ENCODE results near the gene VPS54.

Gene VPS54

GRCh38 chr2:64015898-64016297 lies 3.3 kb downstream of the VPS54 start:
- in situ Hi-C loops (cut with MboI; ENCODE audit: low sequenced_read_pairs, unreplicated experiment), result no loop called here
- DNase-seq (ENCODE audit: low spot score), result no peak
- TF ChIP-seq CTCF (IDR thresholded peaks at IDR 0.05; ENCODE audit: borderline replicate concordance, control extremely low read depth, extremely low read depth, insufficient read depth, missing control alignments), result no peak

GRCh38 chr2:64015391-64015790 lies 3.8 kb downstream of the VPS54 start:
- no peak for DNase-seq (ENCODE audit: low spot score)
- in situ Hi-C loops (cut with MboI; ENCODE audit: low sequenced_read_pairs, unreplicated experiment), result no loop called here
- TF ChIP-seq CTCF (IDR thresholded peaks at IDR 0.05; ENCODE audit: borderline replicate concordance, control extremely low read depth, extremely low read depth, insufficient read depth, missing control alignments), result no peak

GRCh38 chr2:64014628-64015027 lies 4.6 kb downstream of the VPS54 start:
- TF ChIP-seq CTCF (IDR thresholded peaks at IDR 0.05; ENCODE audit: borderline replicate concordance, control extremely low read depth, extremely low read depth, insufficient read depth, missing control alignments), result no peak
- in situ Hi-C loops (cut with MboI; ENCODE audit: low sequenced_read_pairs, unreplicated experiment), result no loop called here
- DNase-seq (ENCODE audit: low spot score), result no peak

- TF ChIP-seq CTCF (IDR thresholded peaks at IDR 0.05; ENCODE audit: borderline replicate concordance, control extremely low read depth, extremely low read depth, insufficient read depth, missing control alignments), result no peak
- in situ Hi-C loops (cut with MboI; ENCODE audit: low sequenced_read_pairs, unreplicated experiment), result no loop called here
- no peak for DNase-seq (ENCODE audit: low spot score)
These were observed 6.2 kb downstream of the VPS54 start for GRCh38 chr2:64013053-64013452.

GRCh38 chr2:64012115-64012514 lies 7.1 kb downstream of the VPS54 start:
- in situ Hi-C loops (cut with MboI; ENCODE audit: low sequenced_read_pairs, unreplicated experiment), result no loop called here
- no peak for TF ChIP-seq CTCF (IDR thresholded peaks at IDR 0.05; ENCODE audit: borderline replicate concordance, control extremely low read depth, extremely low read depth, insufficient read depth, missing control alignments)
- no peak for DNase-seq (ENCODE audit: low spot score)

- no peak for DNase-seq (ENCODE audit: low spot score)
- TF ChIP-seq CTCF (IDR thresholded peaks at IDR 0.05; ENCODE audit: borderline replicate concordance, control extremely low read depth, extremely low read depth, insufficient read depth, missing control alignments), result no peak
- in situ Hi-C loops (cut with MboI; ENCODE audit: low sequenced_read_pairs, unreplicated experiment), result no loop called here
These were observed 10.7 kb downstream of the VPS54 start for GRCh38 chr2:64008434-64009009.

GRCh38 chr2:64007924-64008323 lies 11.3 kb downstream of the VPS54 start:
- no peak for DNase-seq (ENCODE audit: low spot score)
- in situ Hi-C loops (cut with MboI; ENCODE audit: low sequenced_read_pairs, unreplicated experiment), result no loop called here
- TF ChIP-seq CTCF (IDR thresholded peaks at IDR 0.05; ENCODE audit: borderline replicate concordance, control extremely low read depth, extremely low read depth, insufficient read depth, missing control alignments), result no peak
